Tibial artery (tissue), 4 donors: ENCODE data around the gene CYSTM1.
A peak's percentile ranks its signal among the peaks of the same experiment; 100 is the strongest.

Experiments used
- DNase-seq, 2 donors: peaks; one replicate each; pipeline ENCODE4 v3.0.0-alpha.2; 2019
- H3K27ac ChIP-seq, 2 donors: fragments of 200-600 bp; sonication (generic) in 1 of 2; 1 replicate in 1 of 2; 2 replicates in 1 of 2; pipeline ENCODE4 v1.5.1; 2018 to 2019; ENCODE audit warnings: mild to moderate bottlenecking in 1 of 2
- H3K27me3 ChIP-seq, 2 donors: fragments of 200-600 bp; sonication (generic) in 1 of 2; one replicate each; pipeline versions ENCODE4 v1.5.1 to v1.6.0; 2016 to 2019
- H3K36me3 ChIP-seq, 3 donors: fragments of 200-600 bp; sonication (generic) in 2 of 3; one replicate each; pipeline ENCODE4 v1.5.1; 2016 to 2019; ENCODE audit warnings: mild to moderate bottlenecking in 2 of 3
- H3K4me1 ChIP-seq, 4 donors: fragments of 200-600 bp; sonication (generic) in 2 of 4; 1 replicate in 3 of 4; 2 replicates in 1 of 4; pipeline ENCODE4 v1.5.1; 2016 to 2019
- H3K4me3 ChIP-seq, 2 donors: fragments of 200-600 bp; sonication (generic) in 1 of 2; 1 replicate in 1 of 2; 2 replicates in 1 of 2; pipeline ENCODE4 v1.5.1; 2018 to 2019; ENCODE audit warnings: mild to moderate bottlenecking in 2 of 2
- H3K9me3 ChIP-seq, 3 donors: fragments of 200-600 bp; sonication (generic) in 1 of 3; one replicate each; pipeline ENCODE4 v1.5.1; 2016 to 2019
- intact Hi-C: fragments of 100-400 bp; cut with DNase I; formaldehyde crosslinking; loops from one replicate; pipeline ENCODE4 v1.15.0; 2023; ENCODE audit warnings: low total_unique reads
- TF ChIP-seq, protein P1 (sequence below), 2 experiments: fragments of 200-600 bp in 1 of 2; fragments of 450-650 bp in 1 of 2; IDR thresholded peaks; one replicate each; pipeline ENCODE4 v1.5.1; 2017 to 2019; ENCODE audit warnings: antibody characterized with exemption in 2 of 2, mild to moderate bottlenecking in 1 of 2, moderate library complexity in 1 of 2

The CYSTM1 gene

DNA sequence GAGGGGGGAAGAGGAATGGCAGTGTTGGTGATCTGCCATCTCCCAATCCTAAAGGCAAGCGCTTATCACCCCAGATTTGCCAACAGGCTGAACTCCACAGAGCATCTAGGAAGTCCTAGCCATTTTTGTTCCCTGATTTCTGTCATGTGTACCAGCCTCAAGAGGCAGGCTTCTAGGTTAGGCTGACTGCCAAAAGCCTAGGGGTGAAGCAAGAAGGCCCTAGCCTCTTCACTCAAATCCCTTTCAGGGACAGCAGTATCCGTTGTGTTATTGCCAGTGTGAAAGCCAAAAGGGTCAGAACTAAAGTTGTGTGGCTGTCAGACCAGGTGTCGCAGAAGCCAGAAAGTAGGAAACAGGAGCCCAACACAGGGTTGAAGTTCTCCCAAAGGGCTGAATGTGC, 34.6 kb upstream of the CYSTM1 start:
- Histone ChIP-seq H3K27me3 (no peaks in the 10 kb centered on the region), H3K27ac (no peak overlapping the region), H3K4me1 (peaks cover 0 to 28% (median 18%) of the 10 kb centered on the region in 4 donors), H3K9me3 (no peaks in the 10 kb centered on the region), H3K4me3 (no peak overlapping the region), H3K36me3 (no peaks in the 10 kb centered on the region)
- no peak for DNase-seq
- intact Hi-C loops, result no loop called here
- TF ChIP-seq, protein P1, sequence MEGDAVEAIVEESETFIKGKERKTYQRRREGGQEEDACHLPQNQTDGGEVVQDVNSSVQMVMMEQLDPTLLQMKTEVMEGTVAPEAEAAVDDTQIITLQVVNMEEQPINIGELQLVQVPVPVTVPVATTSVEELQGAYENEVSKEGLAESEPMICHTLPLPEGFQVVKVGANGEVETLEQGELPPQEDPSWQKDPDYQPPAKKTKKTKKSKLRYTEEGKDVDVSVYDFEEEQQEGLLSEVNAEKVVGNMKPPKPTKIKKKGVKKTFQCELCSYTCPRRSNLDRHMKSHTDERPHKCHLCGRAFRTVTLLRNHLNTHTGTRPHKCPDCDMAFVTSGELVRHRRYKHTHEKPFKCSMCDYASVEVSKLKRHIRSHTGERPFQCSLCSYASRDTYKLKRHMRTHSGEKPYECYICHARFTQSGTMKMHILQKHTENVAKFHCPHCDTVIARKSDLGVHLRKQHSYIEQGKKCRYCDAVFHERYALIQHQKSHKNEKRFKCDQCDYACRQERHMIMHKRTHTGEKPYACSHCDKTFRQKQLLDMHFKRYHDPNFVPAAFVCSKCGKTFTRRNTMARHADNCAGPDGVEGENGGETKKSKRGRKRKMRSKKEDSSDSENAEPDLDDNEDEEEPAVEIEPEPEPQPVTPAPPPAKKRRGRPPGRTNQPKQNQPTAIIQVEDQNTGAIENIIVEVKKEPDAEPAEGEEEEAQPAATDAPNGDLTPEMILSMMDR (IDR thresholded peaks at IDR 0.05), result no peak

DNA sequence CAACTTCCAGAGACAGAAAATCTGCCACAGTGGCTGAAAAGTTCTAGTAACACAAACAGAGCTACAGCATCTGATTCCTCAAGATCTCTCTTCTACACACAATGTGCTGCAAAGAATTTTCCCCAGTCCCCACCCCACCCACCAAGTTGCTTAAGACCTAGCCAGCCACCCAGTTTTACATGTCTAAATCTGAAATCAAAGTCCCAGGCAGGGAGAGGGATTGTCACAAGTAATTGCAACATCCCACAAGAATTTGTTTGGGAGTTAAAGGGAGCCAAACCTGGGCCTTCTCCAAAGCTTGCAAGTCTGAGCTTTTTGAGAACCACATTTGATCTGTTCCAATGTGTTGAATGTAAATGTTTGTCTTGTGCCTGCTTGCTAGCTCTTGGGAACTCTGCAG, 33.7 kb upstream of the CYSTM1 start:
- TF ChIP-seq, protein P1 (IDR thresholded peaks at IDR 0.05), result no peak
- Histone ChIP-seq H3K4me1 (peaks cover 0 to 37% (median 26%) of the 10 kb centered on the region in 4 donors), H3K36me3 (no peaks in the 10 kb centered on the region), H3K9me3 (no peaks in the 10 kb centered on the region), H3K4me3 (no peak overlapping the region), H3K27ac (no peak overlapping the region), H3K27me3 (no peaks in the 10 kb centered on the region)
- intact Hi-C loops, result no loop called here
- peak in 1 of 2 donors; percentile 68 for DNase-seq

DNA sequence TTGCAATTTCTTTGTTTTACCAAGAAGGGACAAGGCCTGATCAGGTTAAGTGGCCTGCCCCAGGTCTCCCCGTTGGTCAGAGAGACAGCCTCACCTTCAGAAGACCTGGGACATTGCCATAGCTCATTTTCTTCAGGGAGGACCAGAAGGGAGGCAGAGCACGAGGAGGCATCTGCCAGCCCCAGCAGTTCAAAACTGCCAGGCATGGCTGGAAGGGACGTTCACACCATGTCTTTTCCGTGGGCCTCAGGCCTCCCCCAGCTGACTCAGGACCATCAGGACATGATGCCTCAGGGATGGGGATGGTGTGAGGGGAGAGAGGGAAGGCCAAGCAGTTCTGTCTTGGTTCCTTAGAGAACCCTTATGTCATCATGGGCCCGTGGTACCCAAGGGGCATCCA, 32.7 kb upstream of the CYSTM1 start:
- no peaks in the 10 kb centered on the region for H3K36me3 ChIP-seq
- H3K9me3 ChIP-seq, result no peaks in the 10 kb centered on the region
- DNase-seq, result peak in 1 of 2 donors; percentile 23
- no peak overlapping the region for H3K4me3 ChIP-seq
- TF ChIP-seq, protein P1 (IDR thresholded peaks at IDR 0.05), result no peak
- no peaks in the 10 kb centered on the region for H3K27me3 ChIP-seq
- intact Hi-C loops, result no loop called here
- H3K4me1 ChIP-seq, result peaks cover 0 to 40% (median 29%) of the 10 kb centered on the region in 4 donors
- no peak overlapping the region for H3K27ac ChIP-seq

DNA sequence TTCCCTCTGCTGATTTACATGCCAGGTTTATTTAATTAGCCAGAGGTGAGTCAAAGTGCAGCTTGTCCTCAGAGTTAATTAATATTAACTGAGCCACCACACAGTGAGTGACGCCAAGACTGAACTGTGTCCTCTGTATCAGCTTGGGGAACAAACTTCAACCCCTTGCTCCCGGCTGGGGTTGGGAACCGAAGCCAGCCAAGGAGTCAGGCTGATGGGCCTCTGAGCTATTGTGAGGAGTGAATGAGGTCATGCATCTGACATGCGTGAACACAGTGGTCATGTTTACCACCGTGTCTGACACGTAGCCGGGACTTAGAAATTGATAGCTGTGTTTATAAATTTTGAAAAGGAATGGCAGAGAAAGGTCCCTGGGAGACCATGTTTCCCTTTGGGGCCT, 32.1 kb upstream of the CYSTM1 start:
- H3K9me3 ChIP-seq, result no peaks in the 10 kb centered on the region
- DNase-seq, result no peak
- H3K4me3 ChIP-seq, result no peak overlapping the region
- TF ChIP-seq, protein P1 (IDR thresholded peaks at IDR 0.05), result no peak
- no peaks in the 10 kb centered on the region for H3K36me3 ChIP-seq
- no peak overlapping the region for H3K27ac ChIP-seq
- no peaks in the 10 kb centered on the region for H3K27me3 ChIP-seq
- intact Hi-C loops, result no loop called here
- peaks cover 0 to 40% (median 29%) of the 10 kb centered on the region in 4 donors for H3K4me1 ChIP-seq

DNA sequence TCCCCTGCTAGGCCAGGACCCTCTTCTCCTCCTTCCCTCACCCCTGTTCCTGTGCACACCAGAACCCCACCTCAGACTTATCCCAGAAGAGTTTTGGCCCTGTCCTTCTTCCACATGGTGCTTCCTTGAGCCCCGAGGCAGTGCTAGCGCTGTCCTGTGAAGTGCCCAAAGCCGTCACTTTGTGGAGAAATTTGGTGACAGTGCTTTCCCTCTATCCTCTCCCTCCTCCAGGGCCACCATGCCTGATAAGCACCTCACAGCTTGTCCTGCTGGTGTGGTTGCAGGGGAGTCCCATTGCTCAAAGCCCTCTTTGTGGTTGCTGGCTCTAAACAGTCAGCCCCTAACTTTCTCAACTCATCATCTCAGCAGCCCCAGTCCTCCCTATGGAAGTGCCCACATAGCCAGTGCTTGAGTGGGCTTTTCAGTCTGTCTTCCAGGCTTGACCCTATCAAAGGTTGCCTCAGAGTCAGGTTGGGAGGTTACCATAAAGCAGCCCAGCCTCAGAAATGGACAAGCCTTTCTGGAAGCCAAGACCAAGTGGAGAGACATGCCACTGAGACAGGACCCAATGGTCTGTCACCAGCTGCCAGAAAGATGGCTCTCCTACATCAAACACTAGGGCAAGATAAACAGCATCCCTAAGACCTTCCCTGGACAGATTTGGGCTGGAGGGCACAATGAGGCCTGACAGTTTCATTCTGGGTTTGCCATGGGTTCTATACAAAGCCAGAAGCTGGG, 31.3 kb upstream of the CYSTM1 start:
- no peaks in the 10 kb centered on the region for H3K9me3 ChIP-seq
- no peaks in the 10 kb centered on the region for H3K27me3 ChIP-seq
- intact Hi-C loops, result no loop called here
- peaks cover 0 to 40% (median 27%) of the 10 kb centered on the region in 4 donors for H3K4me1 ChIP-seq
- no peaks in the 10 kb centered on the region for H3K36me3 ChIP-seq
- H3K4me3 ChIP-seq, result no peak overlapping the region
- no peak for DNase-seq
- H3K27ac ChIP-seq, result no peak overlapping the region
- TF ChIP-seq, protein P1 (IDR thresholded peaks at IDR 0.05), result no peak
